ENCODE data around the gene AGBL1.

AGBL1 gene

DNA sequence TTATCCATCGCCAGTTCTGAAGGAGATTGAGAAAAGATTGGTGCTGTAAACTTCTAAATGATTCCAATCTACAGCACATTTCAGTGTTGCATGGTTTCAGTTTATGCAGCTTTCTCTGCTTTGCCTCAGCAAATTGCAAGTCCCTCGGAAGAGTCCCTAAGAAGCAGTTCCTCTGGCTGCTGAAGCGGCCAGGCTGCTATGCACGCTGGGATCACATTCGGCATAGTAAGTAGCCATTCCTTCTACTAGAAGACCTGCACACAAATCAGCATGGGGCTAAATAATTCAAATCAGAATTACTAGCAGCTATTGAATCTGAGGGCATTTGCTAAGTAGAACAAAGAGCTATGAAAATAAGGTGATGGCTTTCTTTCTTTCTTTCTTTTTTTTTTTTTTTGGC, 769.5 kb downstream of the AGBL1 start:
- no peak for DNase-seq

DNA sequence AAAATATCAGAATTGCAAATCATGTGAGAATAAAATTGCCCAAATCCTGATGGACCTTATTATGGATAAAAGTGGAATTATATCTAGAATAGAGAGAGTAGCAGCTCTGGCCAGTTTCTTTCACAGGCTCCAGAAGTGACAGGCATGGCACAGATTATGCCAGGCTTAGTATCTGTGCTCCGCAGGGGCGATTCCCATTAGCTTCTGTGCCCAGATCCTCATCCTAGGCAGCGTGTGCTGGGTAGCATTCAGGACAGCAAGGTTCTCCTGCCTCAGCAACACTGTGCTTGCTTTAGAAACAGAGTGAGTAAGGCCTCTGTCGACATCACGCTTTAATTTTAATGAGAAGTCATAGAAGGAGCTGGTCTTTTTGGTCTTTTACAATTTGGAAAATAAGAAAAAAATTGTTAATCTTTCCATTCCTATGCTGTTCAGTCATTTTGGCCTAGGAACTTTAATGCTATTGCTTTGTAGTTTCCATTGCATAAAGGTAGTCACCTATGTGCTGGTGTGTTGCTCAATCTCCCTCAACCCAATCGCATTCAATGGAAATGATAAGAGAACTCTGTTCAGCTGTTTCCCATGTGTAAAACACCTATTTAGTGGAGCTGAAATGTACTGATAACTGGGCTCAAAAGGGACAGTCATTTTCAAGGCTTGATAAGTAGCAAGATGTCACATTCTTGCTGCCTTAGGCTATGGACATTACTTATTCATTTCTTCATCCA, 770.1 kb downstream of the AGBL1 start:
- TF ChIP-seq POLR2A (IDR thresholded peaks at IDR 0.05; ENCODE audit: low read length) (no peak), GATA1 (IDR thresholded peaks at IDR 0.05; ENCODE audit: low read depth, low read length) (no peak)
- no peak for DNase-seq

More for the DNA sequence above, 769.5 kb downstream of the AGBL1 start:
- no peak for TF ChIP-seq GATA1 (IDR thresholded peaks at IDR 0.05; ENCODE audit: low read depth, low read length)
- no peak for TF ChIP-seq POLR2A (IDR thresholded peaks at IDR 0.05; ENCODE audit: low read length)

GRCh38 chr15:86850939-86851338, 771.3 kb downstream of the AGBL1 start:
- TF ChIP-seq POLR2A (IDR thresholded peaks at IDR 0.05; ENCODE audit: low read length) (no peak), GATA1 (IDR thresholded peaks at IDR 0.05; ENCODE audit: low read depth, low read length) (no peak)
- no peak for DNase-seq

DNA sequence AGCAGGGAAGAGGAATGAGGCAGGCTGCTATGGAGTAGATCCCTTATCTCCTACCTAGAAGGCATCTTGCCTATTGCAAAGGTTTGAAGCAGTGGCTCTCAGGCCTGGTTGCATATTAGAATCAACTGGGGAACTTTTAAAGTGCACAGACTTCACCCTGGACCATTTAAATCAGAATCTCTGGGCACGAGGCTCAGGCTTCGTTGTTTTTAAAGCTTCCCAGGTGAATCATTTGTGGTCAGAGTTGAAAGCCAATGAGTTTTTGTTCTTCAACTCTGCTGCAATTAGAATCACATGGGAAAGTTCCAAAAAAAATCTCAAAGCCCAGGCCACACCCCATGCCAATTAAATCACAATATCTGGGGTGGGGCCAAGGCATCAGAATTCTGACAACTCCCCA, 773.1 kb downstream of the AGBL1 start:
- TF ChIP-seq POLR2A (IDR thresholded peaks at IDR 0.05; ENCODE audit: low read length) (no peak), GATA1 (IDR thresholded peaks at IDR 0.05; ENCODE audit: low read depth, low read length) (no peak)
- DNase-seq, result no peak

DNA sequence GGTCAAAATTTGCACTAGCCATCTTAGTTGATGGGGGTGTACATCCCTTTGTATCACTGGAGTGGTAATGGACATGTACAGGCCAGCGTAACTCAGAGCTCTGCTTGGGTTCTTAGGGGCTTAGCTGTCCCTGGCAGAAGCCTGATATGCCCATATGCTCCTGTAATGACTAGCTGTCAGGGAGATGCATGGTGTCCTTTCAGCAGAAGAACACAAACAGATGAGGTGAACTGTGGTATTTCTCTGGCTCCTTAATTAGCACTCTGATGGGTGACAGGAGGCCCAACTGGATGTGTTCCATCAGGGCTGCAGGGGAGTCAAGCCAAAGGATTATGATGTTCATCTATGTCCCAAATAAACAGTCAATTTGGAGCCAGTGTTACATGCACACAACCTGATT, 774.5 kb downstream of the AGBL1 start:
- TF ChIP-seq GATA1 (IDR thresholded peaks at IDR 0.05; ENCODE audit: low read depth, low read length) (no peak), POLR2A (IDR thresholded peaks at IDR 0.05; ENCODE audit: low read length) (no peak)
- DNase-seq, result no peak

DNA sequence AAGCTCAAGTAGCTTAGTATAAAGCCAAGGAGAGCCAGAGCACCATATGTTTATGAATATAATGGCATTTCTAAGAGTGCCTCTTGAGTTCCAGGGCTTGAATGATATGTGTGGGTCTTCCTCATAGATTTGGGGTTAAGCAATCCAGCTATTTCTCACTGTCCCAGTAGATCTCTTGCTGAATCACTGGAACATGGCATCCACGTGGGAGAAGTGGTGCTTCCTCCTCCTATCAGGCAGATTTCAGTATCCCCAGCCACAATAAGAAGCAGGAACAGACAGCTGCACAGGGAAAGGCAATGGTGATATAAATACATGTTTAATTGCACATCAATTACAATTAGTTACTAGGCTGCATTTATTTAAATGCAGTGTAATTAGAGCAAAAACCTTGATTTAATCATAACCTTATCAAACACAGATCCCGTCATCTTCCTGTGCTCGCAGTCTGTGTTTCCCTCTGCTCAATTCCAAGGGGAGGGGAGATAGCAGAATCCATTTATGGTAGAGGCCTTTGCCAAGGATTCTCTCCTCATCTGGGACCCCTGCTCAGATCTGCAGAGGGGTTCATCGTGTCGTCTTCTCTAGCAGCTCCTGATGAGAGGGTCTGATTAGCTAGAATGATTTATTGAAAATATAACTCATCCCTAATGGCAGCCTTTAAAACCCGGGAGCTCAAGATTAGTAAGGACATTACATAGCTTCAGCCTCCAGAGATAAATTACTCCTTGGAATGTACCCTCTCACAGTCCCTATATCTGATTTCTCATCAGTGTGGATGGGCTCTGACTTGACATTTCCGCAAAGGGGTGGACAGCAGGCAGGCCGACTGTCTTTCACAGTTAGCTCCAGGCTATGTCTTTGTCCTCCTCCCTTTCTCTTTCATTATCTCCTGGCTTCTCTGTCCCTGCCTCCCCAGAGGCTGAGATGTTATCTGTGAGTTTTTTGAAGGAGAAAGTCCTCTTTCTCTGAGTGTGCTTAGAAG, 775.9 kb downstream of the AGBL1 start:
- DNase-seq, result no peak
- TF ChIP-seq GATA1 (IDR thresholded peaks at IDR 0.05; ENCODE audit: low read depth, low read length) (no peak), POLR2A (IDR thresholded peaks at IDR 0.05; ENCODE audit: low read length) (no peak)

GRCh38 chr15:86857701-86858100, 778.0 kb downstream of the AGBL1 start:
- TF ChIP-seq GATA1 (IDR thresholded peaks at IDR 0.05; ENCODE audit: low read depth, low read length), result no peak
- DNase-seq, result no peak

- no peak for TF ChIP-seq GATA1 (IDR thresholded peaks at IDR 0.05; ENCODE audit: low read depth, low read length)
- TF ChIP-seq POLR2A (IDR thresholded peaks at IDR 0.05; ENCODE audit: low read length), result no peak
- no peak for DNase-seq
Measured at GRCh38 chr15:86863226-86863915, 783.7 kb downstream of the AGBL1 start.

- DNase-seq, result no peak
- no peak for TF ChIP-seq POLR2A (IDR thresholded peaks at IDR 0.05; ENCODE audit: low read length)
- TF ChIP-seq GATA1 (IDR thresholded peaks at IDR 0.05; ENCODE audit: low read depth, low read length), result no peak
Measured at GRCh38 chr15:86865920-86866319, 786.2 kb downstream of the AGBL1 start.

GRCh38 chr15:86870846-86871245, 791.2 kb downstream of the AGBL1 start:
- no peak for DNase-seq
- TF ChIP-seq POLR2A (IDR thresholded peaks at IDR 0.05; ENCODE audit: low read length) (no peak), GATA1 (IDR thresholded peaks at IDR 0.05; ENCODE audit: low read depth, low read length) (no peak)

- DNase-seq, result no peak
- TF ChIP-seq POLR2A (IDR thresholded peaks at IDR 0.05; ENCODE audit: low read length) (no peak), GATA1 (IDR thresholded peaks at IDR 0.05; ENCODE audit: low read depth, low read length) (no peak)
Measured at GRCh38 chr15:86871964-86872363, 792.3 kb downstream of the AGBL1 start.

DNA sequence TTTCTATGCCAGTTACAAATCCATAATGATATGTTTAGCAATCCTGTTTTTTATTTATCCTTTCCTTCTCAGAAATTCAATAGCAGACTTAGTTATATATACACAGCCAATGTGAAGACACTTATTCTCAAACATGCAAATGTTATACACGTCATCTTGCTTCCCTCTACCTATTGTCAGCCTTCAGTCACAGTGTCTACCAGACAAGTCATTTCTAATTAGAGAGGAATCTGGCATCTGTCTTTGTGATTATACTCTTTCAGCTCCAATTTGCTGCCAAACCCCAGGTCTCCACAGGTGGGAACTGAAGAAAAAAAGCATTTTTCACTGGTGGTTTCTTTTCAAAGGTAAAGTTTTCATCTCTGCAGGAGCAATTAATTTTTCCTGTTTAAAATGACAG, 793.1 kb downstream of the AGBL1 start:
- no peak for DNase-seq
- TF ChIP-seq GATA1 (IDR thresholded peaks at IDR 0.05; ENCODE audit: low read depth, low read length) (no peak), POLR2A (IDR thresholded peaks at IDR 0.05; ENCODE audit: low read length) (no peak)

GRCh38 chr15:86875067-86875466, 795.4 kb downstream of the AGBL1 start:
- DNase-seq, result no peak
- TF ChIP-seq POLR2A (IDR thresholded peaks at IDR 0.05; ENCODE audit: low read length) (no peak), GATA1 (IDR thresholded peaks at IDR 0.05; ENCODE audit: low read depth, low read length) (no peak)

GRCh38 chr15:86876387-86876944, 796.8 kb downstream of the AGBL1 start:
- no peak for DNase-seq
- TF ChIP-seq POLR2A (IDR thresholded peaks at IDR 0.05; ENCODE audit: low read length), result no peak
- no peak for TF ChIP-seq GATA1 (IDR thresholded peaks at IDR 0.05; ENCODE audit: low read depth, low read length)
